GM21423 (cell line): ENCODE results near the gene IARS1.

Source experiments
- ATAC-seq: cut with Tn5 transposase; IDR thresholded peaks from one replicate; pipeline ENCODE4 v1.9.1; 2021; ENCODE audit warnings: mild to moderate bottlenecking, moderate library complexity; ENCODE audit not compliant: unreplicated experiment

The IARS1 gene

DNA sequence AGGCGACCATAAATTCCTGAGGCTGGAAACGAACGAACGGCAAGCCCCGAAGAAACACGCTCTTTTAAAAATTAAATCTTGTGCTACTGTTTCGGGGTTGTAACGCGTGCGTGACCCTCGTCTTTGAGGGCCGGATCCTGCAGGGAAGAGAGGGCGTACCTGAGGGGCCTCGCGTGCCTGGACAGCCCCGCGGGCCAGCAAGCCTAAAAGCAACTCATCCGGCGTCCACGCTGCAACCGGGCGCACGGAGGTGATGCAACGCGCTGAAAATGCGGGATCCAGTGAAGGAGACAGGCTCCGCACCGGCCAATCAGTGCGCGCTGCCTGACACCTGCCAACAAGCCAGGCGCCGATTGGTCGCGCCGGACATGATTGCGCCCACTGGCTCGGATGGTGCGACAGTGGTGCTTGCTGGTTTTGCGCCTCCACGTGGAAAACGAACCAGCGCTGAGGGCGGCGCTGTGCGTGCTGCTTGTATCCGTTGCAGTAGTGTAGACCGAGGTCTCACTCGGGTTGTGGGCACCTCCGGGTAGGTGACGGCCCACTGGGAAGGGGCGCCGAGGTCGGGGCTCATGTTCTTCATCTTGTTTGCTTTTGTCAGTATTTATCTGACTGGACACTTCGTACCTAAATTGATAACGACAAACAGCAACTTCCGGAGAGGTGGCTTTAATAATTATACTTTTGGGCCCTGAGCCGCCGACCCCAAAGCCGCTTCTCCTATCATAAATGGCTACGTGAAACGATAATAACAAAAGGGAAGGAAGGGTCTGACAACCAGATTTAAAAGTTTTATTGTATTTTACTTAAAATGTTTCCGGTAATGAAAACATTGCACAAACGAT lies at the start of gene IARS1:
Gene IARS1, minus strand, starts transcription at position 246 of the 845 bp plus-strand sequence. CDS start 4,278 bp downstream, outside the sequence.
- ATAC-seq = peak; percentile 97

- ATAC-seq = no peak
Observed at GRCh38 chr9:92342825-92343488, 49.5 kb upstream of the IARS1 start.

DNA sequence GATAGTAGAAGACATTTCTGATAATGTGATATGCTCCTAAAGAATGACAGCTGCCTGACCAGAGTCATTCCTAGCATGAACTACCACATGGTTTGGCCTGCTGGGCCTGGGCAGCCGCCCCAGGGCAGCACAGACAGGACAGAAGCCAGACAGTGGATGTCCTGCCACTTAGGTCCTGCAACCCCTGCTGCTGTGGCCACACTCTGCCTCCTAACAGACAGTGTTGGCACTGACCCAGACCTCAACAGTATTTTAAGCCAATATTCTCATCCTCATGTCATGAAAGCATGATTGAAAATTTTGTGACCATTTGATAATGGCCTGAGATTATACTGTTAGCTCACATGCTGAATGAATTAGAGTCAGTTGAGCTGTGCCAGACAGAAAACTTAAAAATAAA lies 48.1 kb upstream of the IARS1 start:
- no peak for ATAC-seq

DNA sequence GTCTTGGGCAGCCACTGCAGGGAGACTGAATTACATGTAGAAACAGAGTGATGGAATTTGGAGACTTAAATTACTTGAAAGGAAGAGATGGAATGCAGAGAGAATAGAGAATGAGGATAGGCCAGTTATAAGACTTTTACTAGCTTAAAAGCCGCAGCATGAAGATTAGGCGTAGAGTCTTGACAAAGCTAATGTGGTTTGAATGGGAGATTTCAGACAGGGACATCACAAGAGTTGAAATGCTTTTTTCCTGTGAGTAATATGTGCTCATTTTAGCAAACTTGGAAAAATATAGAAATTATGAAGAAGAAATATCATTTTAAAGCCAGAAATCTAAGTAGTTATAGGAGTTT lies 39.8 kb upstream of the IARS1 start:
- ATAC-seq = no peak

DNA sequence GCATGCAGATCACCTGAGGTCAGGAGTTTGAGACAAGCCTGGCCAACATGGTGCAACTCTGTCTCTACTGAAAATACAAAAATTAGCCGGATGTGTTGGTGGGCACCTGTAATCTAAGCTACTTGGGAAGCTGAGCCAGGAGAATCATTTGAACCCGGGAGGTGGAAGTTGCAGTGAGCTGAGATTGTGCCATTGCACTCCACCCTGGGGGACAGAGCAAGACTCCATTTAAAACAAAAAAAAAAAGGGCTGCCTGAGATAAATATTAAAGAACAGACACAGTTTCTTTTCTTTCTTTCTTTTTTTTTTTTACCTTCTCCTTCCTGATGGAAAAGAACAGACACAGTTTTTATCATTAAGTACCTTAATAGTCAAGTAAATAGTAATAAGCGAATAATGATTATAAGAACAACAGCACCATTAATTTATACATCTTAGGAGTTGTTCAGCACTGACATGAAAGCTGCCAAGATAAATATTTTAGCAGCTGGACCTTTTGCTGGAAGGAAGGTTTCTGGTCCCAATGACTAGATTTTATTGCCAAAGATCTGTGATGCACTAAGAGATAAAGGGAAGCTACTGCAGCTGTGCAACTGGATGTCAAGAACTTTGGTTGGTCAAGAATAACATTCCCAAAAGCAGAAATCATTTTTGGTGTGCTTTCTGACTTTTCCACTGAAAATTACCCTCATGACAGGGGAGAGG lies 39.2 kb upstream of the IARS1 start:
- ATAC-seq = no peak

DNA sequence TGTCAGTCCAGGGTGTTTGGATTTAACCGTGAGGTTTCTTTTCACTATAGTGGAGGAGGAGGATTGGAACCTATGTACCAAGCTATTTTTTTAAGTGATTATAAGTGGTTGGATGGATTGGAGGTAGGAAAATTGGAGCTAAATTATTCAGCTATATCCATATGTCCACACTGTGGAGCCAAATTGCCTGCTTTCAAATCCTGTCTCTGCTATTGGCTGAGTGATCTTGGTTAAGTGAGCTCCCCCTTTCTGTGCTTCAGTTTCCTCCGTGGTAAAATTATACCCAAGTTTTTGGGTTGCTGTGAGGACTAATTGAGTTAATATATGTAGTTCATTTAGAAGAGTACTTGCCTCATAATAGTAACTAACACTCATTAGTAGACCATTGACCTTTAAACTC lies 34.7 kb upstream of the IARS1 start:
- ATAC-seq = no peak

DNA sequence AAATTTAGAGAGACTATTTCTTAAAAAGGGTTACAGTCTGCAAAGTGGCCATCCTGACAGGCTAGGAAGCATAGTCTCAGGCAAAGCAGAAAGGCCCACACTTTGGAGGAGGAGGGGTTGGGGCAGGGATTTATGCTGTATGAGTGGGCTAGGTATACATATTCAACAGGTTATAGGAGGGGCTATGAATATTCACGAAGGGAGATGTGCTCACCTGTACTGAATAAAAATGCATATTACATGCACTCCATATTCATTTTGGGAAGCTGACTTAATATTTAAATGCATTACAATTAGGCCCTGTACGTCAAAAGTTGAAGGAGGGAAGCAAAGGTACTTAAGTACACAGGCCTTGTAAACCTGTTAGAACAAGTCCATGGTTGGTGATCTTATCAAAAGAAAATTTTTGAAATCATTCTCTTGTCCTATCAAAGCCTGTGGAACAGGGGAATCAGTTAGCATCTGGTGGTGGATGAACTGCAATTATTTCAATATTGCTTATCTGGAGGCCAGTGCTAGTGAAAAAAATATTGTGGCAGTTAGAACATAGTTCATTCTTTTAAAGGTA lies 33.9 kb upstream of the IARS1 start:
- ATAC-seq = no peak

DNA sequence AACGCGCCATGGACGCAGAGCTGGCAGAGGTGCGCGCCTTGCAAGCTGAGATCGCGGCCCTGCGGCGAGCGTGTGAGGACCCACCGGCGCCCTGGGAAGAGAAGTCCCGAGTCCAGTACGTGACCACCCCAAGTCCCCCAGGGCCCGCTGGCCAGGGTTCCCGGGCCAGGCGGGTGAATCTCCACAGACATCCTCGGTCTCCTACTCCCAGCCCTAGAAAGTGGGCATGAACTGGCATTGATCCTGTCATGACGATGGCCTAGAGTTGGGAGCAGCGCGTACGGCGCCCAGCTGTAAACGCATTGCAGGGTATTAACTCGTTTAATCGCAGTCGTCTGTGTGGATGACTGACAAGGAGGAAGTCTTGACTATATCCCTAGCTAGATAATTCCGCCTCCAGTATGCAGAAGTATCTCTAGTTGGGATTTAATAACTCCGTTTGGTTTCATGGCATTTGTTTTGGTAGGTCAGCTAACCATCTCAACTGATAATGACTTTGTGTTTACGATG lies 32.5 kb upstream of the IARS1 start:
- no peak for ATAC-seq

DNA sequence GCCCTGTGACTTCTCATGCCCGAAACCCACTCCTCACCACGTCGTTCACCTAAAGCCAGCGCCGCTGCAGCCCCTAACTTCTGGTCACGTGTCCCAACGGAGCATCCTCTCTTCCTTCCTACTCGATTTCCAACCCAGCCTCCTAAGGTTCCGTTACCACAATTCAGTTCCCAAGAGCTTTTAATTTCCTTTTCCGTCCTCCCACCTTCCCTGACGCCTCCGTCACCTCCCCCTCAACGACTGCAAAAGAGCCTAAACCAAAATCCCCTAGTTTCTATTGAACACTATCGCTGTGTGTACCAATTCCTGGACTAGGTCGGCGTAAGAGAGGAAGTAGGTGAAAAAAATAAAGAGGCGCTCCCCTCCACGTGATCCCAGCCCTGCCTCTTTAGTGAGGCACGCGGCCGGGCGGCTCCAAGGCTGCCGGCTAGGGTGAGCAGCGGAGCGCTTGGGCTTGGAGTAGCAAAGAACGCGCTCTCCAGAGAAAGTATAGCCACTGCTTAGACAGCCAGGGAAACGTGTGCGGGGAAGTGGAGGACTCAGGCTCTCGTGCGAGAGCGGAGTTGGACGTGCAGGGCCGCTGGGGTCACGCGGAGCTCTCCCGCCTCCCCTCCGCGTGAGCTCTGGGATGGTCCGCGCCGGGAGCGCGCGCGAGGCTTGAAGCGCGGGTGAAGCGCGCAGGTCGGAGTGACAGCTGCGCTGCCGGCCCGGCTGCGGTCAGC lies 31.9 kb upstream of the IARS1 start, which contains the start of the genes CENPP and NOL8:
Gene CENPP, plus strand, starts transcription at position 685 of the 722 bp plus-strand sequence.
Gene NOL8, minus strand, starts transcription at position 82 of the 722 bp plus-strand sequence. CDS start 1,189 bp downstream, outside the sequence.
- peak; percentile 94 for ATAC-seq

GRCh38 chr9:92324889-92325268 lies 31.4 kb upstream of the IARS1 start:
- ATAC-seq = peak; percentile 1

DNA sequence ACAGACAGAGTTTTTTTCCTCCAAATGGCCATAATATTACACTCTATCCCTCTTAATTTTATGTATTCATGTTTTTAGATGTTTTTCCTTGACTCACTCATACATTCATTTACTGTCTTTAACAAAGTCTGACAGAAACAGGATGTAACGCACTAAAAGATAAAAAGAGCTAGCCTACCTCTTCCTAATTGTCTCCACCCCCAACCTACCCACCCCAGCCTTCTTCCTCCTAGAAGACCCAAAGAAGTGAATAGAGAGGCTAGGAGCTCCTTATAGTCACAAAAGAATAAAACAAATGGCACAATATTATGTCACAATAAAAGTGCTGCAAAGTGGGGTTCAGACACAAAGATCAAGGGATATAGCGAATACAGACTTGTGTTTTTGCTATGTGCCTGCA lies 30.9 kb upstream of the IARS1 start:
- no peak for ATAC-seq

DNA sequence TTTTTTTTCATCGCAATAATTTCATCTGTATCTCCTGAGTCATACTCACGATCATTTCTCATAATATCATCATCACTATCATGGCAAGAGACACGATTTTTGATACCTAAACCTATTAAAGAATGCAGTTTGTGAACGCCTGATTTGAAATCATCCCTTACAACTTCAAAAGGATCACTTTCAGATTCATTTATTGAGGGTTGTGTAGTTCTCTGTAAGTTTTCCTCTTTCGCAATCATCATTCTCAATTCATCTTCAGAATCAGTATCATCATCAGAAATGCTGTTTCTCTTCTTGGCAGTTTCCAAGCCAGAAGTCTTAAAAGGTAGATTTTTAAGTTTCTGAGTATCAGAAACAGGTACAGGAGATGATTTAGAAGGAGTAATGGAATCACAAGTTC lies 22.0 kb upstream of the IARS1 start:
- ATAC-seq = no peak

DNA sequence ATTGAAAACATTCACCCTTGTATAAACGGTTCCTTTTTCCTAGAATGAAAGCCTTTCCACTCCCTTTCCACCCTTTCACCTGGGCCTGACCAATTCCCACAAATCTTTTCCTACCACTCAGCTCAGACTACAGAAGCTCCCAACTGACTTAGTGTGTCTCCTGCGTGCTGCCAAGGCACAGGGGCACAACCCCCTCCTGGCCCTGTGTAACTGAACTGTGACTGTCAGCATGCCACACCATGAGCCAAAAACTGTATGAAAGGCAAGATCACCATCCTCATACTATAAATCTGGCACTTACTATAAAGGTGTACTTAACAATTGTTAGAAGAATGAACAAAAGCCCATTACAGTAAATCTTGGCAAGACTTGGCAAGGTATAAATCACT lies 20.1 kb upstream of the IARS1 start:
- ATAC-seq = no peak

DNA sequence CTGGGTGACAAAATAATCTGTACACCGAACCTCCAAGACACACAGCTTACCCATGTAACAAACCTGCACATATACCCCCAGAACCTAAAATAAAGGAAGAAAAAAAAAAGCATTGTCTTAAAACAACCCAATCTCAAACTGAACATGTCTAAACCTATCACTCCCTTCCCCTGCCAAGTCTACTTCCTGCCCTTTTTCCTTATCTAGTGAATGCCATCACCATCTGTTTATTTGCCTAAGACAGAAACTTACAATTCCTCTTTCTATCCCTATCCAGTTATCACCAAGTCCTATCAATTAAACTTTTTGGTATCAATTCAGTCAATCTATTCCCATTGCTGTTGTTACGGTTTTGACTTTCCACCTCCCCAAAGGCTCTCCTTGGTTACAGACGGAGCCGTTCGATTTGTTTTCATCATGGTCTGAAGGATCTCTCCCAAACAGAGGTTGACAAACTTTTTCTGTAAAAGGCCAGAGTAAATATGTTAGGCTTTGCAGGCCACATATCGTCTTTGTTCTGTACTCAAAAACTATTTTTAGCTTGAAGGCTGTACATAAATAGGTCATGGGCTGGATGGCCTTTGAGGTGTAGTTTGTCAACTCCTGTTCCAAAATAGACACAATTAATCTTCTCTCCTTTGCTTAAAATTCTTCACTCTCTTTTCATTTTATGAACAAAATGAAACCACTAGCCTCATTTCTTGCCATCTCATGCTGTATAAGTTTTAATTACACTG lies 19.6 kb upstream of the IARS1 start:
- no peak for ATAC-seq

DNA sequence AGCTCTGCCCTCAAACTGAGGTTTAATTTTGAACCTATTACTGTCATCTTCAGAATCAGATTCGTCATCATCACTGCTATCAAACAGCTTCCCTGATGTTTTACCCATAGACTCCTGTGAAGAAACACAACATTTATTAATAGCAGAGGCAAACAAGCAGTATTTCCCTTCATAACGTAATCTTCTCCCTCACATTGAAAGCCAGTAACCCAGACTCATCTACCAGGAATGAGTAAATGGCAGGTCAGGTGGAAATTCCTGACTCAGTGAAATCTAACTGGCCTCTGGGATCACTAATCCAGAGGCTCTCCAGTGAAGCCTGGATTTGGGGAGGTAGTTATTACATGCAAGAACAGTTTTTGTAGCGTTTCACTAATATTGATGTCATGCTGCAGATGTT lies 17.1 kb upstream of the IARS1 start:
- no peak for ATAC-seq

DNA sequence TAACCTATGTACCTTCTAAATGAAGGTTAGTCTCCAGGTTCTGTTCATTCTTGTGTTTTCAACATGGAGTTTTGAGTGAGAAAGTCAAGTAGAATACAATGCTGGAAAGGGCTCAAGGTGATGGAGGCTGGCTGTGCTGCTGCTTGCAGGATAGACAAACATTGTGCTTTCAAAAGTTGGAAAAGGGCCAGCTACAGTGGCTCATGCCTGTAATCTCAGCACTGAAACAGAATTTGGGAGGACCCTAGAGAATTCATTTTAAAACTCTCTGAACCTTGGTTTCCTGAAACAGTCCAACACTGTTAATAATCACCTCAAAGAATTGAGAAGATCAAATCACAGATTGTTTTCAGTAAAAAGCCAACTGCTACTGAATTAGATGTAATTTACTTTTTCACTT lies 15.4 kb upstream of the IARS1 start:
- no peak for ATAC-seq

DNA sequence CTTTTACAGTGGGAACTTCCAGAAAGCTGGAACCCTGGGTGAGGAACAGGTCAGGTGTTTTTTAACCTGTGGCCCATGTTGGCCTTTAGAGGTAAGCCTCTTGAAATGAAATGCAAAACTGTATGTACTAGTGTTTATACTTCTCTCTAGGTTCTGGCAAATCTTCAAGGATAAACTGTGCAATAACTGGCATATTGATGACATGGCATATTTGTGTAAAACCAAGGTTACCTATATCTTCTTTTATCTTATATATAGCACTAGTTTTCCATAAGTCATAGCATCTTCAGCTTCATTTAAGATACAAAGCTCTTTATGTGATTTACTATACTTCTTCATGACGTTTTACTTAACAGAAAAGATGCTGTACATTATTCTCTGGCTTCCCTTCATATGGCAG lies 7.4 kb upstream of the IARS1 start:
- ATAC-seq = no peak

GRCh38 chr9:92299116-92299515 lies 5.6 kb upstream of the IARS1 start:
- no peak for ATAC-seq

DNA sequence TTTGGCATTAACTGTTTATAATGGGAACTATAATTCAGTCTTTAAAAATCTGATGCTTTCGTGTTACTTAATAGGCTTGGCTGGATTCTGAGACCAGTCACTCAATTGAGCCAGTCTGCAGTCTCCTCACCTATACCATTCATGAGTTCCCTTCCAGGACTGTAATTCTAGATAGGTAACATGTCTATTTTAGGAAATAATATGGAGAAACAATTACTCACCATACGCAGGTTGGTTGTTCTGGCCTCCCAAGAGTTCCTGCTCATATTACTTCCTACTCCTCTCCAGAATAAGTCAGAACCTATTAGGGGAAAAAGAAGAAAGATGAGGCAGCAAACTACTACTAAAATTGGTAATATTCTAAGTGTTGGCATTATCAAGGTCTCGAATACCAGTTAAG lies 4.5 kb upstream of the IARS1 start:
- ATAC-seq = no peak

- ATAC-seq = no peak
Observed at GRCh38 chr9:92297611-92298010, 4.1 kb upstream of the IARS1 start.
